K562 (cell line): ENCODE data around the gene TUBA1B. TPM values are rescaled to one million over a fixed set of nuclear protein-coding genes. Genes with fewer than 3 reads are reported as not detected.

Experiments used
- ASH1L ChIP-seq: fragments of 450-650 bp; IDR thresholded peaks from 2 replicates; pipeline ENCODE4 v1.6.1; 2018; ENCODE audit warnings: borderline replicate concordance, mild to moderate bottlenecking, low read depth; ENCODE audit not compliant: partially characterized antibody
- BCOR ChIP-seq: fragments of 450-650 bp; IDR thresholded peaks from 2 replicates; pipeline ENCODE4 v1.6.1; 2016
- C11orf30 ChIP-seq: fragments of 450-650 bp; IDR thresholded peaks from 2 replicates; pipeline ENCODE4 v1.6.1; 2016; ENCODE audit warnings: low read depth, mild to moderate bottlenecking
- CC2D1A ChIP-seq: fragments of 450-650 bp; IDR thresholded peaks from 2 replicates; pipeline ENCODE4 v1.6.1; 2017; ENCODE audit warnings: mild to moderate bottlenecking
- E2F5 ChIP-seq: sonication (generic); formaldehyde crosslinking; IDR thresholded peaks from 2 replicates; pipeline ENCODE4 v1.8.0; 2022; ENCODE audit warnings: mild to moderate bottlenecking, missing genetic modification reagents
- GTF3C2 ChIP-seq: IDR thresholded peaks from 3 replicates; pipeline ENCODE4 v1.6.1; 2011; ENCODE audit warnings: borderline replicate concordance, mild to moderate bottlenecking, moderate library complexity; ENCODE audit not compliant: insufficient read length; ENCODE audit errors: extremely low read depth
- KLF10 ChIP-seq: fragments of 250-450 bp; sonication (Bioruptor Pico); IDR thresholded peaks from 2 replicates; pipeline ENCODE4 v1.6.1; 2021; ENCODE audit warnings: matching md5 sums
- KLF13 ChIP-seq: fragments of 450-650 bp; IDR thresholded peaks from 2 replicates; pipeline ENCODE4 v1.6.1; 2016; ENCODE audit warnings: missing genetic modification characterization, low read depth, mild to moderate bottlenecking, missing compliant biosample characterization, moderate library complexity, borderline replicate concordance
- NR3C1 ChIP-seq: sonication (generic); formaldehyde crosslinking; IDR thresholded peaks from 2 replicates; pipeline ENCODE4 v1.8.1; 2022; ENCODE audit warnings: missing genetic modification reagents
- SIN3A ChIP-seq, 2 experiments: fragments of 150-350 bp in 1 of 2; IDR thresholded peaks; 2 replicates each; pipeline ENCODE4 v1.6.1; 2011 to 2016; ENCODE audit warnings: borderline replicate concordance in 2 of 2, low read depth in 2 of 2, low read length in 2 of 2, mild to moderate bottlenecking in 2 of 2, moderate library complexity in 2 of 2; ENCODE audit not compliant: control insufficient read depth in 1 of 2
- SMARCA5 ChIP-seq: fragments of 450-650 bp; IDR thresholded peaks from 2 replicates; pipeline ENCODE4 v1.6.1; 2016
- TAF7 ChIP-seq: fragments of 450-650 bp; IDR thresholded peaks from 2 replicates; pipeline ENCODE4 v1.6.1; 2016; ENCODE audit warnings: missing genetic modification characterization, missing compliant biosample characterization
- TEAD4 ChIP-seq, 2 experiments: sonication (generic) in 1 of 2; formaldehyde crosslinking in 1 of 2; IDR thresholded peaks; 2 replicates each; pipeline versions ENCODE4 v1.6.1 to v1.8.0; 2012 to 2022; ENCODE audit warnings: borderline replicate concordance in 1 of 2, inconsistent platforms in 1 of 2, low read length in 1 of 2, mild to moderate bottlenecking in 1 of 2, missing genetic modification reagents in 1 of 2
- ZNF263 ChIP-seq: sonication (generic); formaldehyde crosslinking; IDR thresholded peaks from 2 replicates; pipeline ENCODE4 v1.8.0; 2022; ENCODE audit warnings: mild to moderate bottlenecking, missing genetic modification reagents, borderline replicate concordance
- ZNF3 ChIP-seq: fragments of 250-450 bp; sonication (Bioruptor Pico); IDR thresholded peaks from 2 replicates; pipeline ENCODE4 v1.5.0; 2021; ENCODE audit warnings: mild to moderate bottlenecking, moderate library complexity
- ZNF584 ChIP-seq: fragments of 200-800 bp; sonication (Bioruptor generic); IDR thresholded peaks from 2 replicates; pipeline ENCODE4 v1.6.1; 2016; ENCODE audit warnings: low read depth, mild to moderate bottlenecking, missing genetic modification characterization, missing compliant biosample characterization
- polyA plus RNA-seq, 8 experiments: library from polyadenylated mRNA; depleted of rRNA in 4 of 8; stranded (reverse) in 5 of 8; unstranded in 3 of 8; fragments of >200 nt; fragmentation: Nextera tagmentation in 2 of 8; fragmentation: Illumina TruSeq in 1 of 8; extraction: Ambion mirVana in 2 of 8; extraction: Trizol in 1 of 8; gene quantifications; 2 replicates each; pipeline versions ENCODE4 v1.2.1 to v1.2.3, GENCODE V29; 2011 to 2014; ENCODE audit warnings: inconsistent platforms in 1 of 8, missing spikeins in 1 of 8
- total RNA-seq, 7 experiments: library from RNA; depleted of rRNA in 6 of 7; stranded (reverse); fragments of >200 nt in 6 of 7; fragmentation: Illumina TruSeq in 2 of 7; extraction: Trizol in 2 of 7; gene quantifications; 2 replicates each; pipeline versions ENCODE4 v1.2.1 to v1.2.3, GENCODE V29; 2011 to 2021; ENCODE audit warnings: low replicate concordance in 1 of 7

The TUBA1B gene
- total and polyA plus RNA-seq, 9 of the 15 experiments (the other 6 are each of a cell fraction or from before 2014, with no cell fraction given): 2,189 to 4,624 (median 2,628) TPM

GRCh38 chr12:49089821-49090773, 41.1 kb downstream of the TUBA1B start (continued):
- TF ChIP-seq E2F5 (CRISPR knock-in tag) (no peak), C11orf30 (peak; percentile 55), TAF7 (no peak), KLF10 (CRISPR knock-in tag) (no peak), CC2D1A (0 out of 2 replicates have a peak, but pooled peaks have one; percentile 52), GTF3C2 (no peak), BCOR (peak; percentile 94), ZNF263 (CRISPR knock-in tag) (0 out of 2 replicates have a peak, but pooled peaks have one; percentile 20), ZNF584 (CRISPR knock-in tag) (no peak), ZNF3 (CRISPR knock-in tag) (no peak), ASH1L (no peak), SIN3A (IDR thresholded peaks at IDR 0.05; ENCODE audit: borderline replicate concordance in 2 of 2, control insufficient read depth in 1 of 2, low read depth in 2 of 2, low read length in 2 of 2) (no peak), SMARCA5 (no peak), NR3C1 (CRISPR knock-in tag) (peak; percentile 14; the same call in 1 of the 2 replicates), KLF13 (tag) (no peak), TEAD4 (IDR thresholded peaks at IDR 0.05; ENCODE audit: low read length) (peak; percentile 83), TEAD4 (CRISPR knock-in tag; IDR thresholded peaks at IDR 0.05; ENCODE audit: borderline replicate concordance) (no peak)
